Sigmoid colon (tissue), 3 donors: ENCODE results near the gene MRTFA.

Experiments used
- POLR2A ChIP-seq, 2 donors: fragments of 450-650 bp; IDR thresholded peaks; one replicate each; pipeline ENCODE4 v1.6.1; 2016; ENCODE audit warnings: antibody characterized with exemption in 2 of 2, mild to moderate bottlenecking in 2 of 2, moderate library complexity in 2 of 2
- TF ChIP-seq, protein P1 (sequence below), 4 experiments: fragments of 450-650 bp in 3 of 4; fragments of 200-600 bp in 1 of 4; IDR thresholded peaks; one replicate each; pipeline ENCODE4 v1.5.1; 2016 to 2019; ENCODE audit warnings: antibody characterized with exemption in 4 of 4, mild to moderate bottlenecking in 3 of 4, moderate library complexity in 2 of 4

DNA sequence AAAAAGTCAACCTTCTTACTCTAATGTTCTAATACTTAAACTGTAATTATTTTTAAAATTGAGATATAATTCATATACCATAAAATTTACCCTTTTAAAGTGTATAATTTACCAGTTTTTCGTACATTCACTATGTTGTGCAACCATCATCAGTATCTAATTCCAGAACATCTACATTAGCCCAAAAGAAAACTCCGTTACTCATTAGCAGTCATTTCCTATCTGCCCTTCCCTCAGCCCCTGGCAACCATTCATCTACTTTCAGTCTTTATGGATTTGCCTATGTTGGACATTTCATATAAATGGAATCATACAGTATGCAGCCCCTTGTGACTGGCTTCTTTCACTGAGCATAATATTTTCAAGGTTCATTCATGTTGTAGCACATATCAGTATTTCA is 243.9 kb downstream of the MRTFA start:
- TF ChIP-seq, protein P1, sequence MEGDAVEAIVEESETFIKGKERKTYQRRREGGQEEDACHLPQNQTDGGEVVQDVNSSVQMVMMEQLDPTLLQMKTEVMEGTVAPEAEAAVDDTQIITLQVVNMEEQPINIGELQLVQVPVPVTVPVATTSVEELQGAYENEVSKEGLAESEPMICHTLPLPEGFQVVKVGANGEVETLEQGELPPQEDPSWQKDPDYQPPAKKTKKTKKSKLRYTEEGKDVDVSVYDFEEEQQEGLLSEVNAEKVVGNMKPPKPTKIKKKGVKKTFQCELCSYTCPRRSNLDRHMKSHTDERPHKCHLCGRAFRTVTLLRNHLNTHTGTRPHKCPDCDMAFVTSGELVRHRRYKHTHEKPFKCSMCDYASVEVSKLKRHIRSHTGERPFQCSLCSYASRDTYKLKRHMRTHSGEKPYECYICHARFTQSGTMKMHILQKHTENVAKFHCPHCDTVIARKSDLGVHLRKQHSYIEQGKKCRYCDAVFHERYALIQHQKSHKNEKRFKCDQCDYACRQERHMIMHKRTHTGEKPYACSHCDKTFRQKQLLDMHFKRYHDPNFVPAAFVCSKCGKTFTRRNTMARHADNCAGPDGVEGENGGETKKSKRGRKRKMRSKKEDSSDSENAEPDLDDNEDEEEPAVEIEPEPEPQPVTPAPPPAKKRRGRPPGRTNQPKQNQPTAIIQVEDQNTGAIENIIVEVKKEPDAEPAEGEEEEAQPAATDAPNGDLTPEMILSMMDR (IDR thresholded peaks at IDR 0.05): no peak
- TF ChIP-seq POLR2A (IDR thresholded peaks at IDR 0.05): no peak
